B cell (primary cell): ENCODE results near the gene AP3B2. TPM values are rescaled to one million over a fixed set of nuclear protein-coding genes. Genes with fewer than 3 reads are reported as not detected.

Experiments
- ATAC-seq: fragments of 200-7000 bp; cut with Tn5 transposase; one replicate; pipeline ENCODE4 v1.10.0; 2021; ENCODE audit warnings: low read depth, mild to moderate bottlenecking, moderate number of reproducible peaks, moderate library complexity
- CTCF ChIA-PET: fragments of 350-600 bp; sonication (Branson Sonifier 250); formaldehyde crosslinking; loops from one replicate; lab custom pipeline; 2021; ENCODE audit warnings: antibody characterized with exemption, inconsistent platforms; lab: Charles Lee
- POLR2A ChIA-PET: fragments of 350-600 bp; sonication (Branson Sonifier 250); formaldehyde crosslinking; loops from one replicate; lab custom pipeline; 2021; ENCODE audit warnings: antibody characterized with exemption; lab: Charles Lee
- DNase-seq: peaks from one replicate; pipeline ENCODE4 v3.0.0; 2013
- H2AFZ ChIP-seq: 2 replicates; pipeline ENCODE4 v1.6.1; 2012; ENCODE audit warnings: mild to moderate bottlenecking, low read depth, low read length; ENCODE audit not compliant: insufficient read depth, poor library complexity, severe bottlenecking
- H3K27ac ChIP-seq, 2 donors: 1 replicate in 1 of 2; 2 replicates in 1 of 2; pipeline ENCODE4 v1.5.1; 2012 to 2013; ENCODE audit warnings: low read length in 2 of 2, mild to moderate bottlenecking in 2 of 2, moderate library complexity in 1 of 2
- H3K27me3 ChIP-seq, 4 experiments: fragments of 200-600 bp in 1 of 4; sonication (generic) in 1 of 4; replicated peaks in 1 of 4; 1 replicate in 2 of 4; 2 replicates in 2 of 4; pipeline versions ENCODE4 v1.6.1 to v1.7.0; 2013 to 2016; ENCODE audit warnings: low read length in 3 of 4, mild to moderate bottlenecking in 2 of 4, mixed read lengths in 1 of 4, moderate library complexity in 1 of 4; ENCODE audit not compliant: insufficient read depth in 4 of 4, control insufficient read depth in 3 of 4; ENCODE audit errors: control extremely low read depth in 1 of 4
- H3K36me3 ChIP-seq, 2 experiments: replicated peaks in 1 of 2; 1 replicate in 1 of 2; 2 replicates in 1 of 2; pipeline versions ENCODE4 v1.6.1 to v1.7.1; 2013; ENCODE audit warnings: low read length in 1 of 2; ENCODE audit not compliant: insufficient read depth in 2 of 2, control insufficient read depth in 1 of 2; ENCODE audit errors: control extremely low read depth in 1 of 2, extremely low read depth in 1 of 2
- H3K4me1 ChIP-seq, 2 donors: fragments of 200-600 bp in 1 of 2; sonication (generic) in 1 of 2; 1 replicate in 1 of 2; 2 replicates in 1 of 2; pipeline versions ENCODE4 v1.5.1 to v1.6.1; 2013 to 2017; ENCODE audit warnings: low read length in 2 of 2; ENCODE audit not compliant: control insufficient read depth in 2 of 2, insufficient read depth in 2 of 2
- H3K4me2 ChIP-seq: replicated peaks from 2 replicates; pipeline ENCODE3; 2012; ENCODE audit warnings: mild to moderate bottlenecking, low read depth, low read length; ENCODE audit not compliant: poor library complexity, severe bottlenecking
- H3K4me3 ChIP-seq, 5 experiments: fragments of 200-600 bp in 1 of 5; sonication (generic) in 1 of 5; 1 replicate in 3 of 5; 2 replicates in 2 of 5; pipeline versions ENCODE4 v1.5.1 to v1.7.0; 2011 to 2016; ENCODE audit warnings: low read length in 4 of 5, mild to moderate bottlenecking in 4 of 5, low read depth in 2 of 5, control low read depth in 1 of 5, moderate library complexity in 1 of 5; ENCODE audit not compliant: insufficient read depth in 1 of 5; ENCODE audit errors: control extremely low read depth in 1 of 5, extremely low read depth in 1 of 5
- H3K79me2 ChIP-seq: fragments of 200-600 bp; sonication (generic); one replicate; pipeline ENCODE4 v1.6.0; 2016; ENCODE audit warnings: low read length; ENCODE audit not compliant: control insufficient read depth, insufficient read depth
- H3K9ac ChIP-seq: fragments of 200-600 bp; sonication (generic); 2 replicates; pipeline ENCODE4 v1.6.1; 2017; ENCODE audit warnings: mild to moderate bottlenecking, low read length, moderate library complexity
- H3K9me3 ChIP-seq, 3 donors: one replicate each; pipeline versions ENCODE4 v1.6.1 to v1.7.1; 2013; ENCODE audit warnings: low read length in 2 of 3; ENCODE audit not compliant: control insufficient read depth in 2 of 3, insufficient read depth in 1 of 3; ENCODE audit errors: control extremely low read depth in 1 of 3
- H4K20me1 ChIP-seq: 2 replicates; pipeline ENCODE4 v1.6.0; 2012; ENCODE audit warnings: mild to moderate bottlenecking, low read length; ENCODE audit not compliant: insufficient read depth, control insufficient read depth, poor library complexity, severe bottlenecking
- H3K27ac Mint-ChIP-seq: one replicate; pipeline ENCODE4 v1.8.0; 2021; ENCODE audit warnings: mixed read lengths
- H3K27me3 Mint-ChIP-seq: one replicate; pipeline ENCODE4 v1.8.0; 2021; ENCODE audit warnings: mixed read lengths
- H3K4me1 Mint-ChIP-seq: one replicate; pipeline ENCODE4 v1.8.0; 2021; ENCODE audit warnings: mixed read lengths
- H3K4me3 Mint-ChIP-seq: one replicate; pipeline ENCODE4 v1.8.0; 2021; ENCODE audit warnings: mixed read lengths
- H3K9me3 Mint-ChIP-seq: one replicate; pipeline ENCODE4 v1.8.0; 2022; ENCODE audit warnings: mixed read lengths; ENCODE audit not compliant: insufficient read depth
- EZH2 ChIP-seq: IDR thresholded peaks from 2 replicates; pipeline ENCODE4 v1.6.1; 2012; ENCODE audit warnings: borderline replicate concordance, low read depth, mild to moderate bottlenecking, moderate library complexity, low read length; ENCODE audit not compliant: insufficient read depth, poor library complexity, severe bottlenecking
- WGBS: methylation state at CpG from one replicate; pipeline ENCODE4 v1.1.5; 2013; ENCODE audit warnings: missing lambda C conversion rate; ENCODE audit not compliant: insufficient coverage; 5-methylcytosine and 5-hydroxymethylcytosine counted together
- intact Hi-C: fragments of 100-400 bp; cut with micrococcal nuclease; formaldehyde crosslinking; loops from one replicate; pipeline ENCODE4 v1.10.0; 2022
- polyA plus RNA-seq: library from polyadenylated mRNA; depleted of rRNA; stranded (reverse); fragments of >200 nt; gene quantifications from 2 replicates; pipeline ENCODE4 v1.2.3, GENCODE V29; 2012
- total RNA-seq, 2 donors: library from RNA; stranded (reverse); fragments of 120-200 nt in 1 of 2; gene quantifications; 1 replicate in 1 of 2; 2 replicates in 1 of 2; pipeline versions ENCODE4 v1.2.3 to v1.2.4, GENCODE V29; 2013 to 2022
- TF ChIP-seq, protein P1 (sequence below): fragments of 200-600 bp; IDR thresholded peaks from one replicate; pipeline ENCODE4 v1.8.0; 2022; ENCODE audit warnings: antibody characterized with exemption, mild to moderate bottlenecking

Gene AP3B2
- total and polyA plus RNA-seq, 2 donors (not counting 1 experiment from before 2014, with no cell fraction given): 0.15 to 0.37 TPM

DNA sequence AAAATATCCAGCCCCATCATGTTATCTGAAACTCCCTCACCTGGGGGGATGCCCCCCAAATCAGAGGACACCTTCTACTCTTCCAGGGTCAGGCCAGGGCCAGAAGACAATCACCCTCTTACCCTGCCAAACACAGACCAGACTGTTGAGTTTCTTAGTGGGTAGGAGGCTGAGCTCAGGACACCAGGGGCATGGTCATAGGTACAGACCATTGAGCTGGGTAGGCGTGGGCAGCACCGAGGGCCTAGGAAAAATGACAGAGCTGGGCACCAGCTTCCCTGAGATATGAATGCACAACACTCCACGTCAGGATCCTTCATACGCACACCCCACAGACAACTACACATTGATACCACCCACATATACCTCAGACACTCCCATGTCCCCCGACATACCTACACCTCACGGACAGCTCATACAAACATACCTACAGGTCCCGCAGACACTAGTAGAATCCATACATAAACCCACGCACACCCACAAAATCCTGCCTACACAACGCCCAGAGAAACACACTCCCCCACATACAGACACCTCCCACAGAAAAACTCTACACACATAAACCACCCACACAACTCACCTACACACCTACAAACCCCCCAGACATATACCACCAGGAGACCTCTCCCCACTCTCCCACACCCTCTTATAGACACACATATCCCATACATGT is 11.8 kb downstream of the AP3B2 start:
- Histone ChIP-seq H3K4me1 (no peaks in the 10 kb centered on the region), H3K9me3 (no peaks in the 10 kb centered on the region), H2AFZ (no peak overlapping the region), H3K4me2 (no peak overlapping the region), H4K20me1 (no peaks in the 10 kb centered on the region), H3K27ac (no peak overlapping the region), H3K27me3 (no peaks in the 10 kb centered on the region), H3K9ac (no peak overlapping the region), H3K4me3 (no peak overlapping the region), H3K36me3 (no peaks in the 10 kb centered on the region), H3K79me2 (no peaks in the 10 kb centered on the region)
- WGBS: 94% methylated on average over 9 of the region's 9 CpGs
- ChIA-PET POLR2A (no interaction called here), CTCF (no interaction called here)
- no peak for ATAC-seq
- intact Hi-C loops: no loop called here
- Mint-ChIP-seq H3K9me3 (no peaks in the 10 kb centered on the region), H3K27ac (no peak overlapping the region), H3K4me1 (no peaks in the 10 kb centered on the region), H3K27me3 (peaks cover 20% of the 10 kb centered on the region), H3K4me3 (no peak overlapping the region)
- no peak for DNase-seq
- TF ChIP-seq, protein P1, sequence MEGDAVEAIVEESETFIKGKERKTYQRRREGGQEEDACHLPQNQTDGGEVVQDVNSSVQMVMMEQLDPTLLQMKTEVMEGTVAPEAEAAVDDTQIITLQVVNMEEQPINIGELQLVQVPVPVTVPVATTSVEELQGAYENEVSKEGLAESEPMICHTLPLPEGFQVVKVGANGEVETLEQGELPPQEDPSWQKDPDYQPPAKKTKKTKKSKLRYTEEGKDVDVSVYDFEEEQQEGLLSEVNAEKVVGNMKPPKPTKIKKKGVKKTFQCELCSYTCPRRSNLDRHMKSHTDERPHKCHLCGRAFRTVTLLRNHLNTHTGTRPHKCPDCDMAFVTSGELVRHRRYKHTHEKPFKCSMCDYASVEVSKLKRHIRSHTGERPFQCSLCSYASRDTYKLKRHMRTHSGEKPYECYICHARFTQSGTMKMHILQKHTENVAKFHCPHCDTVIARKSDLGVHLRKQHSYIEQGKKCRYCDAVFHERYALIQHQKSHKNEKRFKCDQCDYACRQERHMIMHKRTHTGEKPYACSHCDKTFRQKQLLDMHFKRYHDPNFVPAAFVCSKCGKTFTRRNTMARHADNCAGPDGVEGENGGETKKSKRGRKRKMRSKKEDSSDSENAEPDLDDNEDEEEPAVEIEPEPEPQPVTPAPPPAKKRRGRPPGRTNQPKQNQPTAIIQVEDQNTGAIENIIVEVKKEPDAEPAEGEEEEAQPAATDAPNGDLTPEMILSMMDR: no peak
- no peak for TF ChIP-seq EZH2

DNA sequence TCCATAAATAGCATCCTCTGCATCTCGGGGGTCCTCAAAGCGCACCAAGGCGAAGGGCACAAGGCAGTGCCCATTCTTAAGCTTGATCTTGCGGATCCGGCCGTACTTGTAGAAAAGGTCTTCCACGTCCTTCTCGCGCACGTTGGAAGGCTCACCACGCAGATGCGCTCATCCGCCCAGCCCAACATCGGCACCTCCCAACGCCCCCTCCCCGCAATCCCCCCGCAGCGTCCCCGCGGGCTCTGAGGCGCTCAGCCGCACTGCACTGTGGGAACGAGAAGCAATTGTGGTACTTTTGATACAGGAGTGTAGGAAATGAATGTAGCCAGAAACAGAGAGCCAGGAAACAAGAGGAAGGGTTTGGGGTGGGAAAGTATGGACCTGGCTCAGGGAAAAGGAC is 17.5 kb downstream of the AP3B2 start:
- no peak for DNase-seq
- peaks cover 0 to 5% (median 0%) of the 10 kb centered on the region in 4 experiments for H3K27me3 ChIP-seq
- no peaks in the 10 kb centered on the region for H3K4me1 Mint-ChIP-seq
- H3K4me3 ChIP-seq: no peak overlapping the region
- no peaks in the 10 kb centered on the region for H3K79me2 ChIP-seq
- H3K4me3 Mint-ChIP-seq: no peak overlapping the region
- no peak overlapping the region for H2AFZ ChIP-seq
- H3K27me3 Mint-ChIP-seq: peaks cover 14% of the 10 kb centered on the region
- H4K20me1 ChIP-seq: no peaks in the 10 kb centered on the region
- intact Hi-C loops: no loop called here
- H3K9ac ChIP-seq: no peak overlapping the region
- ChIA-PET POLR2A (no interaction called here), CTCF (no interaction called here)
- ATAC-seq: no peak
- no peak overlapping the region for H3K27ac ChIP-seq
- H3K9me3 Mint-ChIP-seq: no peaks in the 10 kb centered on the region
- no peak overlapping the region for H3K27ac Mint-ChIP-seq
- no peaks in the 10 kb centered on the region for H3K36me3 ChIP-seq
- TF ChIP-seq, protein P1: no peak
- no peak for TF ChIP-seq EZH2
- WGBS: 91% methylated on average over 23 of the region's 23 CpGs
- H3K9me3 ChIP-seq: no peaks in the 10 kb centered on the region
- H3K4me2 ChIP-seq: no peak overlapping the region
- no peaks in the 10 kb centered on the region for H3K4me1 ChIP-seq
